ENCODE data around the gene OSBPL10.

DNA sequence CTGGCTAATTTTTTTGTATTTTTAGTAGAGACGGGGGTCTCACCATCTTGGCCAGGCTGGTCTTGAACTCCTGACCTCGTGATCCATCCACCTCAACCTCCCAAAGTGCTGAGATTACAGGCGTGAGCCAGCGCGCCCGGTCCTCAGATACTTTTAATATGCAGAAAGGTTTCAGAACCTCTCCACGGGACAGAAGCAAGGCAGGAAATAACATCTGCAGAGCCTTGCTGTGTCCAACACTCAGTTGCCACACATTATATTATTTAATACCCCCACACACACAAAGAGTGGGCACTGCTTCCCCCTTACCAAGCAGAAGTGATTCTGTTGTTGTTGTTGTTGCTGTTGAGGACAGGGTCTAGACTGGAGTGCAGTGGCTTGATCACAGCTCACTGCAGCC, 28.0 kb downstream of the OSBPL10 start:
- TF ChIP-seq, protein P1, sequence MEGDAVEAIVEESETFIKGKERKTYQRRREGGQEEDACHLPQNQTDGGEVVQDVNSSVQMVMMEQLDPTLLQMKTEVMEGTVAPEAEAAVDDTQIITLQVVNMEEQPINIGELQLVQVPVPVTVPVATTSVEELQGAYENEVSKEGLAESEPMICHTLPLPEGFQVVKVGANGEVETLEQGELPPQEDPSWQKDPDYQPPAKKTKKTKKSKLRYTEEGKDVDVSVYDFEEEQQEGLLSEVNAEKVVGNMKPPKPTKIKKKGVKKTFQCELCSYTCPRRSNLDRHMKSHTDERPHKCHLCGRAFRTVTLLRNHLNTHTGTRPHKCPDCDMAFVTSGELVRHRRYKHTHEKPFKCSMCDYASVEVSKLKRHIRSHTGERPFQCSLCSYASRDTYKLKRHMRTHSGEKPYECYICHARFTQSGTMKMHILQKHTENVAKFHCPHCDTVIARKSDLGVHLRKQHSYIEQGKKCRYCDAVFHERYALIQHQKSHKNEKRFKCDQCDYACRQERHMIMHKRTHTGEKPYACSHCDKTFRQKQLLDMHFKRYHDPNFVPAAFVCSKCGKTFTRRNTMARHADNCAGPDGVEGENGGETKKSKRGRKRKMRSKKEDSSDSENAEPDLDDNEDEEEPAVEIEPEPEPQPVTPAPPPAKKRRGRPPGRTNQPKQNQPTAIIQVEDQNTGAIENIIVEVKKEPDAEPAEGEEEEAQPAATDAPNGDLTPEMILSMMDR (IDR thresholded peaks at IDR 0.05), result no peak
- TF ChIP-seq EZH2 (IDR thresholded peaks at IDR 0.05; ENCODE audit: borderline replicate concordance, insufficient read depth, low read depth, low read length, poor library complexity, severe bottlenecking), result no peak

Data from B cell (primary cell).